Activated CD4-positive, alpha-beta T cell treated with anti-CD3 and anti-CD28 coated beads, Interleukin-2, amount 50 U/mL, for 24 hours (primary cell): ENCODE results near the gene MID2.
"Not testable (repeated sequence)": the region's sequence is repeated elsewhere in the genome, so short reads cannot be mapped to it uniquely, and the experiment has no call there.

Source experiments
- DNase-seq, 2 donors: peaks; one replicate each; pipeline ENCODE4 v3.0.0-alpha.2; 2020; ENCODE audit warnings: low read depth in 1 of 2, low spot score in 1 of 2

The MID2 gene

DNA sequence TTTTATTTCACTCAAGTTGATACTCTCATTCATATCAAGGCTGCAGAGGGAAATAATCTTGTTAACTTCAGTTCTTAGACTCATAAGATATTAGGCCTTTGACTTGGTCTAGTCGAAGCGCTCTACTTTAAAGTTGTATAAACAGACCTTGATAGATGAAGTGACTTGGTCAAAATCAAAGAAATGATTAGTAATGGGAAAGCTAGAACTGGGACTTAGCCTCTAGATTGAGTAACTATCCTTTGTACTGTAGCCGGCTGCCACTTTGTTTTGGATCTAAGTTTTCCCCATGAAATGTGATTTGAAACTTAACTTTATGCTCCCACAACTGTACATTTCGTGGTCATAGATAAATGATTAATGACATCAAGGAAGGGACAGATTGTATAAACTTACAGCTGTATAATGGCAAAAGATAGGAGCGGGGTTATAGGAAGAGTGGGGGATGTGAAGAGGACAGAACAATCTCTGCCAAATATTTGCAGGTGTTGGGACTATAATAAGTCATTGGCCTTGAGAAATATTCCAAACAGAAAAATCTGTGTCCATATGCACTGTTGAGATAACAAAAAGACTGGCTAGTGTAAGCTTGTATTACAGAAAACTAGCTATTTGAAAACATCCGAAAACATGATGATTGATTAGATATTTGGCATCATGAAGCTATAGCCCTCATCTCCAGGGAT is 17.2 kb downstream of the MID2 start:
- DNase-seq: no peak

DNA sequence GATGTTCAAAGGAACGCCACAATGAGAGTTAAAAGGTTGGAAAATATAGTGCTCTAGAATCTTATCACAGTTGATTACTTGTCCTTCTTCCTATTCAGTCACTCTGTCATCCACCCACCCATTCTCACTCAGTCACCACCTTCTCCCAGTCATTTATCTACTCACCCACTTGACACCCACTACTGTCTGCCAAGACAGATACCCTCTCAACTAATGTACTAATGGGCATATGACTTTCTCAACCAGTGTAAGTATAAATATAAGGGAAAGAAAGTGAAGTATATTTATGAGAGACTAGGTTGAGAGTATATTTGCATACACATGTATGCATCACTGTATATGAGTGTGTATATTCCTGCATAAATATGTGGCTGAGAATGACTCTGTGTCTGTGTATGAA is 20.0 kb downstream of the MID2 start:
- peak in 1 of 2 donors; percentile 33 for DNase-seq

DNA sequence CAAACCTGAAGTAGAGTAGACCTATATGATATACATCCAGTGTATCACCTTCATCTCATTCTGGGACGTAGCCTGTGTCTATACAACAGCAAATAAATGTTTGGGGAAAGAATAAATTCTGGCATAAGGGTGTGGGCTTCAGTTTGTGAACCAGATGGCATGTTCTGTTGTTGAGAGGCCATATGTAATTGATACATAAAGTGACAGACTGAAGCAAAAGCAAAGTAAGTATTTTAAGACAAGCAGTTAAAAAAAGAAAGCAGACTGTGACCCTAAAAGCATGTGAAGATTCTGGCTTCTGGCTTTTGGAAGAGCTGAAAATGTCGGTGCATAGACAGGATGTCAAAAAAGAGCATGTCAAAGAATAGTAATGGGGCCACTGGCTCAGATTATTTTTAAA is 22.9 kb downstream of the MID2 start:
- no peak for DNase-seq

DNA sequence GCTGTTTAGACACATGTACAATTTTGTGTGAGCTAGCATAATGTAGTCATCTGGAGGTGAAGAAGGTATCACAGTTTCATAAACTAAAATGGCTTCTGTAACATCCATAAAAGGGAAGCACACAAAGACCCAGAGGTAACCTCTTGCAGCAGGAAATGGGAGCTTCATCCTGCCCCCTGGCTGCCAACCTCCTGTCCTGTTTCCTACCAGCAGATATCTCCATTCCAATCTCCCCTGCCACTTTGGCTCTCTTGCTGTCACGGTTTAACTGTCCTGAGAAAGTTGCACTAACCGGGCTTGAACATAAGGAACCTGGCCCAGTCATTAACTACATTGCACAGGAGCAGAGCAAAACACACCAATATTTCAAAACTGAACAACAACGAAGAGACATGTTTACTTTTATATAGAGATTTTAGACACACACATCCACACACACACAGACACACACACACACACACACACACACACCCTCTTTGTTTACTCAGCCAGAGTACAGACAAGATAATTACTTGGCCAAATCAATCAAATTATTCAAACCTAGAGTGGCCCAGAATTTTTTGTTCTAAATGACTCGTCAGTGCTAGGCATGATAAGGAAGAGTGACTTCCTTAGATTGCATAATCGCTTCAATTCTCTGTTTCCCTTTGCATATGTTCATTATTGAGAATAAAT is 24.2 kb downstream of the MID2 start:
- DNase-seq: no peak

DNA sequence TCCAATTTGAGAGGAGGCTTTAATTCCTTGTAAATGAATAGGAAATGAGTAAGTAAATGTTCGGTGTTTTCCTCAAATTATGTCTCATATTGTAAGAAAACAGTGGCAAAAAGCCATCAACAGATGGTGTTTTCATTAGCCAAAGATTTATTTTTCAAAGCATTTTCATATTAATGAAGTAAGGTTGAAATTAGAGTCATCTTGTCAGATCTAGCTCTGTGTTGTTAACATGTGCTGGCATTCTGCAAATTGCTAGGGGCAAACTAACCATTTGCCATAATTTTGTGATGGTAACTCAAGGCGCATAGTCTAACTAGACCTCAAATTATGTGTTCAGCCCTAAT is 24.7 kb downstream of the MID2 start:
- DNase-seq: no peak

DNA sequence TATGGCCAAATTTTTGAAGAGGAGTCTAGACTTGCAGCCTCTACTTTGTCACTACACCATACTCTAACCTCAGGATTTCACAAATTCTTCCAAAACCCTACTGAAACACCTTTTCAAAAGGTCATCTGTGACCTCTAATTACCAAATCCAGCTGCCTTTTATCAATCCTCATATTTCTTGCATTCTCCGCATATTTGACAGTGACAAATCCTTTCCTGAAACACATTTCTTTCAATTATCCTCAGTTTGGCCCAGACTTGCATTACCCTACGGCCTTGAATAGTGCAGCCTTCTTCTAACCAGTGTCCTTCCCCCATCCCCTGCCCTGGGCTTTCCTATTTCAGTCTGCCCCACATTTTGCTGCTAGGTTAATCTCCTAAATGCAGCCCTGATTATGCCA is 25.5 kb downstream of the MID2 start:
- no peak for DNase-seq

DNA sequence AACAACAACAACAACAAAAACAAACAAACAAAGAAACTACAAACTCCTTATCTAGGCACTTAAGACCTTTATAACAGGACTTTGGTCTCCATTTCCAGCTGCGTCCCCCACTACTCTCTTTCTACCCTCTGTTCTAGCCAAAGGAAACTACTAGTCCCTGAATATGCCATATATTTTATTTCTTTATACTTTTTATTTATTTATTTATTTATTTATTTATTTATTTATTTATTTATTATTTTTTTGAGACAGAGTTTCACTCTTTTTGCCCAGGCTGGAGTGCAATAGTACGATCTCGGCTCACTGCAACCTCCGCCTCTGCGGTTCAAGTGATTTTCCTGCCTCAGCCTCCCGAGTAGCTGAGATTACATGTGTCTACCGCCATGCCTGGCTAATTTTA is 26.0 kb downstream of the MID2 start:
- not testable (repeated sequence) for DNase-seq

DNA sequence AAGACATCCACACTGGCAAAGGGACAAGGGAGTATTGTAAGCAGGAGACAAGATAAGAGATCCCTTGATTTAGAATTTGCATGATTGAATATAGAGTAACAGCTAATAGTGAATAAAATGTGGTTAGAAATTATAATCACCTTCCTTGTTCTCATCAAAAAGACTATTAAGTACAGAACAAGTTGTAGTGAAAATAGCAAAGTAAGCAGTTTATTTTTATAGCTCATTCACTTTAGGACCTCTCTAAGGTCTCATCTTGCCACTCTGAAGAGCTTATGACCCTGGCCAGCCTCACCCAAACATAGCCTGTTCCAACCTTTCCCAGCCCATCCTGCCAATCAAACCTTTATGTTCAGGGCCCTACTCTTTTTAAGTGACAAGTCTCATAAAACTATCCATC is 30.6 kb downstream of the MID2 start:
- DNase-seq: no peak

DNA sequence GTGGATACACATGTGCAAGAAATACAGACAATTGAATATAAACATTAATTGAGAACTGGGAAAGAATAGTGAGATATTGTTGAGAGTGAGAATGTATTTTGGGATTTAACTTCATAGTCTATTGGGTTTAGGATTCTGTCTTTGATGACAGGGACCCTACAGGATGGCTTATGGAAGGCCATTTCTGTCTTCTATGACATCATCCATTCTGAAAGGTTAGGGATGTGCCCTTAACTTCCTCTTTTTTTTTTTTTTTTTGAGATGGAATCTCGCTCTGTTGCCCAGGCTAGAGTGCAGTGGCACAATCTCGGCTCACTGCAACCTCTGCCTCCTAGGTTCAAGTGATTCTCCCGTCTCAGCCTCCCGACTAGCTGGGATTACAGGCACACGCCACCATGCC is 31.4 kb downstream of the MID2 start:
- DNase-seq: not testable (repeated sequence)

DNA sequence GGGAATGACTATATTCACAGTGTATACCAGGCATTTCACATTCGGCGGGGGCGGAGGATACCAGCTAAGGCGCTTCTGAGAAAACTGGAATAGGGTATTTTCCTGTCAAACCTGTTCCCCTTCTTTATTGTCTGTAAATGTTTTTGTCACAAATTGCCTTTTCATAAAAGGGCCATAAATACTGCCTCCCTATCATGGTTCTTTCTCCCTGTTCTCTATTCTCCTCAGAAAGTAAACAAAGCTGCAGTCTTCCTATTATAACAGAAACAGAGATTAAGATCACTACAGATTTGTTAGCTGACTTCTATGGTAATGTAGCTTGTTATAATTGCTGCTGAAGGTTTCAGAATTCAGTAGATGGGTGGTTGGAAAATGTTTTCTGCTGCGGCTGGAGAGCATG is 32.2 kb downstream of the MID2 start:
- DNase-seq: no peak

DNA sequence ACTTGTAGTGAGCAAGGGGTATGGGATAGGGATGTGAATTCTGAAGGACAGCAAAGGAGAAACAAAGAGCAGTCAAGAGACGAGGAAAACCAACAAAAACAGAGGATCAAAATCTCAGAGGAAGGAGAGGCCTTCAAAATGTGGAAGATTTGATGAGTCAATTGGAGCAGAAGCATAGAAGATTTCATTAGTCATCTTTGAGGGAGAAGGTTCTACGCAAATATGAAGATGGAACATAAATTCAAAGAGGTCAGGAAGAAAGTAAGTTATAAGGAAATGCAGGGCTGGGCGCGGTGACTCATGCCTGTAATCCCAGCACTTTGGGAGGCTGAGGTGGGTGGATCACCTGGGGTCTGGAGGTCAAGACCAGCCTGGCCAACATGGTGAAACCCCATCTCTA is 35.4 kb downstream of the MID2 start:
- no peak for DNase-seq

DNA sequence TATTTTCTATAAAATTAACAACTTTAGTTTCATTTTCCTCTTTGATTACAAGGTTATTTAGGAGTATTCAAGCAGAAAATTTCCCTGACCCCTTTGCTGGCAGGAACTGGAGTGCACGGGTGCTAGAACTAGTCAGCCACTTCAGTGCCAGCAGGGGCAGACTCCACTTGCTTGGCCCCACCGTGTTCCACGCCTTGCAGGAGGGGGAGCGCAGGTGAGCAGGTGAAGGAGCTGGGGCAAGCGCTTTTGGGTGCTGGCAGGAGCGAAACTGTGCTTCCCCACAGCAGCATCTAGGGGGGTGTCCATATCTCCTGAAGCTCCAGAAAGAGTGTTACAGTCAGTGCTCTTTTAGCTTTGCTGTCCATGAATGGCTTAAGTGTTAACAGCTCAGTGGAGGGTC is 45.5 kb downstream of the MID2 start:
- no peak for DNase-seq

DNA sequence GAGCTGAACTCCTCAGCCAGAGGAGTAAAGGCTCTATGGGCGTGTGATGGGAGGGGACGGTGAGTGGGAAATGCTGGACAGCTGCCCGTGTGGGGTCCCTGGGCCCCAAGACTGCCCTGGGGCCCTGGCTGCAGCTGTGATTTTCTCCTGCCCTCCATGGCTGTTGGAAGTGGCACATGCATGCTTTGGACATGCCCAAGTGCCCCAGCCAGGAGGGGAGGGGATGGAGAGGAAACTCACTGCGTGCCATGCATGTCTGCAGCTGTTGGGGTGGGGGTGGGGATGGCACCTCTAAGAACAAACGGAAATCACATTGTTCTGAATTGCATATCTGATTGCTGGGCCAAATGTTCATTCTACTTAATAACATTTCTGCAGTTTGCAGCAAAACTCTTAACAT is 52.4 kb downstream of the MID2 start:
- DNase-seq: no peak

DNA sequence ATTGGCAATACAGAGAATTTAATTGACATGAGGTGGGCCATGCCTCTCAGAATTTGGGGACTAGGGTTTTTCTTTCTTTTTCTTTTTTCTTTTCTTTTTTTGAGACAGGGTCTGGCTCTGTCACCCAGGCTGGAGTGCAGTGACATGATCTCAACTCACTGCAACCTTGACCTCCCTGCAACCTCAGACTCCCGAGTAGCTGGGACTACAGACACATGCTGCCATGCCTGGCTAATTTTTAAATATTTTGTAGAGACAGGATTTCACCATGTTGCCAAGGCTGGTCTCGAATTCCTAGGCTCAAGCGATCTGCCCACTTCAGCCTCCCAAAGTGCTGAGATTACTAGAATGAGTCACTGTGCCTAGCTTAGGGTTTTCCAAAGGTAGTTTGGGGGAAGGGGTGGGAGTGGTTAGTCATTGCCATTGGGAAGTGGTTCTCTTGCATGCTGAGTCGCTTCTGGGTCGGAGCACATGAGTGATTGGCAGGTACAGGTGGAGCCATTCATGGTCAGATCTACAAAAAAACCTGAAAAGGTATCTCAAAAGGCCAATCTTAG is 54.5 kb downstream of the MID2 start:
- DNase-seq: no peak

DNA sequence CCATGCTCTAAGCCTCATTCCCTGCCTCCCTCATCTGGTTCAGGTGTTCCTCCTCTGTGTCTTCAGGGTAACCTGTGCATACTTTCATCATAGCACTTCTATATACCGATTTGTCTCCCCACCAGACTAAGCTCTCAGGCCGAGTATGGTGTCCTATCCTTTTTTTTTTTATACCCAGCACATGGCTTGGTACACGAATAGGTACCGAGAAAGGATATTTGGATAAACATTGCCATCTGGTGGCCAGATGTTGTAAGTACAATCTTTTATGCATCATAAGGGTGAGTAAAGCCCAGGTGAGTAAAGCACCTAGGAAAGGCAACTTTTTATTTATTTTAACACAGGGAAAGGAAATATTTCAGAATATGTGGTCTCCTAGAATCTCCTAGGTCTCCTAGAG is 68.4 kb downstream of the MID2 start:
- DNase-seq: peak in 1 of 2 donors; percentile 36

DNA sequence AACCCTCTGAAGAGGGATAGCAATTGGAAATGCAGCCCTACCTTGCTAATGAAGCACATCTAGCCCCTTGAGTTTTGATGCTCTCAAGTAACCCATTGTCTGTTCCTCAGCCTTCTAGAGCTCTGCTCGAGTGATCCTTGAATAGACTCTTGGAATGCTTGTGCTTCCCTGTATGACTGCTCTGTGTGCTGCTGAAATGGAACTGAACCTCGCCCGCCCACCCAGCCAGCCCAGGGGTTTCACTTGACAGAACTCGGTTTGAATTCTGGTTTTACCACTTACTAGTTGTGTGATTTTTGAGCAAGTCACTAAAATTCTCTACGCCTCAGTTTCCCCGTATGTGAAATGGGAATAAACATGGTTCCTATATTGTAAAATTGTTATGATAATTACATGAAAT is 77.1 kb downstream of the MID2 start:
- no peak for DNase-seq

DNA sequence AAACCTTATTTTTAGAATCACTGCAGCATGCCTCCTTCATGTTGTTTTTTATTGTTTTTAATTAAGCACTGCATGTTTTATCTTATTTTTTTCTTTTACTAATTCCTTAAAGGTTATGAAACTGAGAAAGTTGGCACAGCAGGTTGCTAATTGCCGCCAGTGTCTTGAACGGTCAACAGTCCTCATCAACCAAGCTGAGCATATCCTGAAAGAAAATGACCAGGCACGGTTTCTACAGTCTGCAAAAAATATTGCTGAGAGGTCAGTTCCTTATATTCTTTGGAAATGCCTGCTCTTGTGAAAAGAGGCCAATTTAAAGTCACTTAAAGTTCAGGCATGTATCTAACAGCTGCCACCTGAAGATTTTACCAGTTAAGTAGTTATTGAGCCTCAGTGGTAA is 79.7 kb downstream of the MID2 start:
- no peak for DNase-seq

DNA sequence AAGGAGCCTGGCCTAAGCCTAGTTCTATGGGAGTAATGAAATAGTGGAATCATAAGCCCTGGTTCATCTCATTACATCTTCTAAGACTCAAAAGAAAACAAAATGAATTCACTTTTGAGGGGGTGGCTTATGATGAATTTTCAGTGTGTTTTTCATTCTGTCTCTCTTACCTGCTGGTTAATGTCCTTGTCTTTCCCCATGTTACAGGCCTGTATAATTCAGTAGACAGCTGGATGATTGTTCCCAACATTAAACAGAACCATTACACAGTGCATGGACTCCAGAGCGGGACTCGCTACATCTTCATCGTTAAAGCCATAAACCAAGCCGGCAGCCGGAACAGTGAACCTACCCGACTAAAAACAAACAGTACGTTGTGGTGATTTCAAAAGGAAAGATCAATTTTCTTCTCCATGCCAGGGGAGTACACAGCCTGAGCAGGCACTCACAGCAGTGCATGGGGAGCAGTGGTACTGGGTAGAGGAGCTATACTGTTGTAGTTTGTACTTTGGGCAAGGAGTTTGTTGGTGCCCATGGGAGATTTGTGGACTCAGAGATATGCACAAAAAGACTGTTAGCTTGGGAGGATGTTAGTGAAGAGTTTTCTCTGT is 98.6 kb downstream of the MID2 start:
- no peak for DNase-seq

DNA sequence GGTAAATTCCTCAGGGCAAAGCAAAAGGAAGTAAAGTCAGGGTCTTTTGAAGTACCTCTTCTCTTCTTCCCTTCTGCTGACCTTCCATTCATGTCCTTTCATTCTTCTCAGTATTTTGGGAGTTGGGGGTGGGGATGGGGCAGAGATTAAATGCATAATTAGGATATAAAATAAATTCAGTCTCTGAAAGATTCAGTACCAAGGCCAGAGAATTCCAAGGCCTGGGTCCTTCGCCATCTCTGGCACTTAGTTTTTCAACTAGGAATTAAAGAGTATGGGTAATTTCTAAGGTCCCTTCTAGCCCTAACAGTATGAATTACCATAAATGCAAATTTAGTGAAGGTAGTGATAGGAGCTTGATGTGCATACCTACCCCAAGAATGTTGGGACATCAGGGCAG is 108.6 kb downstream of the MID2 start:
- DNase-seq: no peak

DNA sequence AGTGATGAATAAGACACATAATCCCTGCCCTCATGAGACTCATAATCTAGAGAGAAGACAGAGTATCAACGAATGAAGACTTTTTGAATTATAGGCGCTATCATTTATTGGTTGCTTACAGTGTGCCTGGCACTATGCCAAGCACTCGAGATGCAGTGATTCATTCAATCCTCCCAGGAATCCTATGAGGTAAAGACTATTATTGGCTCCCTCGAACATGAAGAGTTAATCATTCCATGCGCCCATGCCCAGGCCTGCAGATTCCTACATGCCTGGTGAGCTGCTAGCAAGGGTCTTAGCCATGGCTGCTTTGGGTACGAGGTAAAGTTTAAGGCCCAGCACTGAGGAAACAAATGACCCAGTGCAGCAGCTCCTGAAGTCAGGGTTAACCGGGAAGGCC is 109.5 kb downstream of the MID2 start:
- no peak for DNase-seq

DNA sequence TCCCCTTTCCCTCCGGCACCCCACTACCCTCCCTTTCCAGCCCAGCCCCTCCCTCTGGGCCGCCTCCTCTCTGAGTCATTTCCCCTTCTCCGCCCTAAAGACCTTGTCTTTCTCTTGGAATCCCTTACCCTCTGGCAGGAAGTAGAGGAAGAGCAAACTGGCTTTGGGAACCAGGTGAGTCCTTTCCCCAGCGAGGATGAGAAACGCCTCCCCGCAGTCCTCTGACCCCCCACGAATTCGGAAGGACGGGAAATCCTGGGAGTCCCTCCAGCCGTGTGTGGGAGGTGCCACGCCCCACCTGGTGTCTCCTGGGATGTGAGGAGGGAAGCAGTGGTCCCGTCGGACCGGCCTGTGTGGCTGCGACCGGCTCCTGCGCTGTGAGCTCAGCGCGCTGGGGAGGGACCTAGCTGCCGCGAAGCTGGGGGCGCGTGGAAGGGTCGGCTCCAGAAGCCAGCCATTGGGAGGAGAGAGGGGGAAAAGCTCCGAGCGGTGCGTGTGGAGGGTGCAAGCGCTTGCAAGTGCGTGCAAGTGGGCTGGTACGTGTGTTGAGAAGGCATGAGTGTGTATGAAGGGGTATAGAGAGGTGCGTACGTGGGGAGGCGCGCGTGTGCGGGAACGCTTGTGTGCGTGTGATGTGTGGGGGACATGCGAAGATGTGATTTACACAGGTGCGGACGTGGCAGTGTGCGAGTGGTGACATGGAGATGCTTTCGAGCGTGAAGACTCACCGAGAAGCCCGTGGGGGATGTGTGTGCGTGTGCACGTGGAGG is 110.2 kb downstream of the MID2 start:
- no peak for DNase-seq

DNA sequence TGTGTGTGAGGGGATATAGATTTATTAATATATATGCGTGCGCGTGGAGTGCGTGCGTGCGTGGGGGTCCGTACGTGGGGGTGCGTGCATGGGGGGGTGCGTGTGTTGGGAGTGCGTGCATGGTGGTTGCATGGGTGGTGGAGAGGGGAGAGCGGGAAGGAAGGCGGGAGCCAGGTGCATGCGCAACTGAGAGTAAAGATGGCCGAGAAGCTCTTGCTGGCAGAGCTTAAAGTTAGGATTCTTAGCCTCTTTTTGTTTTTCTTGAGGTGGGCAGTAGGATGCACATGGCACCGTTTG is 110.7 kb downstream of the MID2 start:
- no peak for DNase-seq
